ENCODE measurements around the gene ZNF70. TPM values are rescaled to one million over a fixed set of nuclear protein-coding genes. Genes with fewer than 3 reads are reported as not detected.

The ZNF70 gene
- total and polyA plus RNA-seq, 10 of the 15 experiments (the other 5 are each of a cell fraction or from before 2014, with no cell fraction given) = 0.15 to 2.3 (median 0.85) TPM

DNA sequence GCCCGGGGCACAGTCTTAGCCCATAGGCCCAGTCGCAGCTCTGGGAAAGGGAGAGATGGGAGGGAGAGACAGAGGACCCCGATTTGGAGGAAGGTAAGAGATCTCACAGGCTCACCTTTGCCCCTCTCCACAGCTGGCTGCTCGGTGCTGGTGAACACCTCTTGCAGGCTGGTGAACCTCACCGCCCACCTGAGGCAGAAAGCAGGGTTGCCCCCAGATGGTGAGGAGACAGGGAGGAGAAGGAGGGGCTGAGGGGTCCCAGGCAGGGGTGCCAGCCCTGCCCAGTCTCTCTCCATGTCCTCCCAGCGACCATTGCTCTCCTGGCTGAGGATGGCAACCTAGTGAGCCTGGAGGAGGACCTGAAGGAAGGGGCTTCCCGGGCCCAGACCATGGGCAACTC is 13.0 kb upstream of the ZNF70 start:
- DNase-seq (ENCODE audit: low read depth, low spot score) (no peak), ATAC-seq (no peak), FAIRE-seq (no peak)
- H3K9me3 ChIP-seq (replicated peaks; ENCODE audit: control insufficient read depth, insufficient read depth, low read length) = no peaks in the 10 kb centered on the region
- ChIA-PET RAD21 (ENCODE audit: unreplicated experiment) (interaction anchor here (1.4 to 1.5 kb wide), 2 partner anchors 13 to 93 kb away, joined by 3 to 5 read pairs; partner anchors contain the start of genes SLC2A11 and ZNF70), CTCF (interaction anchor here (1.1 kb wide), 1 partner anchor 83 kb away, joined by 3 read pairs; no protein-coding TSS in a partner anchor), SMC1A (ENCODE audit: uncharacterized antibody, unreplicated experiment) (interaction anchor here (2.0 kb wide), 1 partner anchor 10 kb away, joined by 8 read pairs; the partner anchor contains the start of gene VPREB3), POLR2A (interaction anchor here (0.6 to 1.3 kb wide), 4 partner anchors 9 to 122 kb away, joined by 3 to 5 read pairs (median 4); no protein-coding TSS in a partner anchor)
- H3K36me3 ChIP-seq (ENCODE audit: control insufficient read depth in 2 of 2, insufficient read depth in 2 of 2, low read length in 1 of 2) = no peaks in the 10 kb centered on the region; a peak in 1 of 4 replicates
- peak overlapping the region; percentile 56 for H3K4me3 ChIP-seq
- no peak overlapping the region; the same call in 1 of the 2 replicates for H2AFZ ChIP-seq (ENCODE audit: control insufficient read depth, low read depth, low read length)
- H3K79me2 ChIP-seq (ENCODE audit: control insufficient read depth, insufficient read depth, low read length) = peaks cover 24% of the 10 kb centered on the region
- H3K9ac ChIP-seq (ENCODE audit: control insufficient read depth, insufficient read depth, low read length) = peak overlapping the region; percentile 10
- in situ Hi-C loops (cut with MboI) (no loop called here), intact Hi-C loops (cut with micrococcal nuclease; ENCODE audit: unreplicated experiment) (no loop called here)
- H3K27me3 ChIP-seq (replicated peaks in 1 of 2; ENCODE audit: control insufficient read depth in 2 of 2, insufficient read depth in 2 of 2, low read length in 1 of 2) = no peaks in the 10 kb centered on the region
- TF ChIP-seq IKZF1 (conservative IDR thresholded peaks at IDR 0.05) (0 out of 2 replicates have a peak, but pooled peaks have one; percentile 10), NR2F1 (conservative IDR thresholded peaks at IDR 0.05) (0 out of 2 replicates have a peak, but pooled peaks have one; percentile 35), IKZF2 (IDR thresholded peaks at IDR 0.05) (no peak)
- peaks cover 26% of the 10 kb centered on the region for H3K4me1 ChIP-seq (ENCODE audit: control insufficient read depth, insufficient read depth, low read length)
- BruUV-seq (replicated peaks) = no TSS peak
- no peaks in the 10 kb centered on the region; the same call in 1 of the 2 replicates for H4K20me1 ChIP-seq (ENCODE audit: control insufficient read depth, insufficient read depth)
- 22% methylated on average over 7 of the region's 7 CpGs for WGBS (ENCODE audit: insufficient coverage, insufficient replicate concordance, low lambda C conversion rate, missing lambda C conversion rate)
- H3K4me2 ChIP-seq (ENCODE audit: control insufficient read depth, insufficient read depth) = peak overlapping the region; percentile 94
- no peak overlapping the region; the same call in 1 of the 2 replicates for H3K27ac ChIP-seq (ENCODE audit: control insufficient read depth, insufficient read depth)

DNA sequence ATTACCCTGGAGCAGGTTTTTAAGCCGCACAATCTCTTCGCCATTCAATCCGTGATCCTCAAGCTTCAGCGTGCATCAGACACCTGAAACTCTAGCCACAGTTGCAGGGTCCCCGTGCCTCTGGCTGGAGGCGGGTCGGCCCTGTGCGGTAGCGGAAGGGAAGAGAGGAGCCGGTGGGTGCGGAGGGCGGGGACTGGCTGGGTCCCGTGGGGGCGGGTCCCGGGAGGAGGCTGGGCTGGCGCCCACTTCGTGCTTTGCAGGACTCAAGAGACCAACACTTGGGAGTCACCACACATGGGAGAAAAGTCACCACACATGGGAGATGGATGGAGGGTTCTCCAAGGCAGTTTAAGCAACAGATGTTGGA is 12.7 kb upstream of the ZNF70 start:
- ChIA-PET POLR2A (interaction anchor here (0.6 to 1.3 kb wide), 3 partner anchors 8 to 35 kb away, joined by 3 to 5 read pairs (median 4); no protein-coding TSS in a partner anchor), SMC1A (ENCODE audit: uncharacterized antibody, unreplicated experiment) (interaction anchor here (2.0 kb wide), 1 partner anchor 10 kb away, joined by 8 read pairs; the partner anchor contains the start of gene VPREB3), RAD21 (ENCODE audit: unreplicated experiment) (interaction anchor here (1.4 to 1.5 kb wide), 2 partner anchors 13 to 94 kb away, joined by 3 to 5 read pairs; partner anchors contain the start of genes SLC2A11 and ZNF70), CTCF (interaction anchor here (1.1 kb wide), 1 partner anchor 83 kb away, joined by 3 read pairs; no protein-coding TSS in a partner anchor)
- DNase-seq (ENCODE audit: low read depth, low spot score) (no peak), FAIRE-seq (no peak), ATAC-seq (peak; percentile 50)
- Histone ChIP-seq H3K27ac (ENCODE audit: control insufficient read depth, insufficient read depth) (no peak overlapping the region; the same call in 1 of the 2 replicates), H3K4me3 (peak overlapping the region; percentile 56; the same call in 1 of the 2 replicates), H4K20me1 (ENCODE audit: control insufficient read depth, insufficient read depth) (no peaks in the 10 kb centered on the region; the same call in 1 of the 2 replicates), H3K4me2 (ENCODE audit: control insufficient read depth, insufficient read depth) (peak overlapping the region; percentile 94), H2AFZ (ENCODE audit: control insufficient read depth, low read depth, low read length) (peak overlapping the region; percentile 63), H3K27me3 (replicated peaks in 1 of 2; ENCODE audit: control insufficient read depth in 2 of 2, insufficient read depth in 2 of 2, low read length in 1 of 2) (no peaks in the 10 kb centered on the region), H3K4me1 (ENCODE audit: control insufficient read depth, insufficient read depth, low read length) (peaks cover 25% of the 10 kb centered on the region), H3K79me2 (ENCODE audit: control insufficient read depth, insufficient read depth, low read length) (peaks cover 24% of the 10 kb centered on the region), H3K9me3 (replicated peaks; ENCODE audit: control insufficient read depth, insufficient read depth, low read length) (no peaks in the 10 kb centered on the region), H3K36me3 (ENCODE audit: control insufficient read depth in 2 of 2, insufficient read depth in 2 of 2, low read length in 1 of 2) (no peaks in the 10 kb centered on the region; a peak in 1 of 4 replicates), H3K9ac (ENCODE audit: control insufficient read depth, insufficient read depth, low read length) (peak overlapping the region; percentile 10)
- intact Hi-C loops (cut with micrococcal nuclease; ENCODE audit: unreplicated experiment) = no loop called here
- in situ Hi-C loops (cut with MboI) = no loop called here
- BruUV-seq (replicated peaks) = no TSS peak
- TF ChIP-seq GATAD2B (conservative IDR thresholded peaks at IDR 0.05; ENCODE audit: low read depth) = no peak
- TF ChIP-seq, protein P1, sequence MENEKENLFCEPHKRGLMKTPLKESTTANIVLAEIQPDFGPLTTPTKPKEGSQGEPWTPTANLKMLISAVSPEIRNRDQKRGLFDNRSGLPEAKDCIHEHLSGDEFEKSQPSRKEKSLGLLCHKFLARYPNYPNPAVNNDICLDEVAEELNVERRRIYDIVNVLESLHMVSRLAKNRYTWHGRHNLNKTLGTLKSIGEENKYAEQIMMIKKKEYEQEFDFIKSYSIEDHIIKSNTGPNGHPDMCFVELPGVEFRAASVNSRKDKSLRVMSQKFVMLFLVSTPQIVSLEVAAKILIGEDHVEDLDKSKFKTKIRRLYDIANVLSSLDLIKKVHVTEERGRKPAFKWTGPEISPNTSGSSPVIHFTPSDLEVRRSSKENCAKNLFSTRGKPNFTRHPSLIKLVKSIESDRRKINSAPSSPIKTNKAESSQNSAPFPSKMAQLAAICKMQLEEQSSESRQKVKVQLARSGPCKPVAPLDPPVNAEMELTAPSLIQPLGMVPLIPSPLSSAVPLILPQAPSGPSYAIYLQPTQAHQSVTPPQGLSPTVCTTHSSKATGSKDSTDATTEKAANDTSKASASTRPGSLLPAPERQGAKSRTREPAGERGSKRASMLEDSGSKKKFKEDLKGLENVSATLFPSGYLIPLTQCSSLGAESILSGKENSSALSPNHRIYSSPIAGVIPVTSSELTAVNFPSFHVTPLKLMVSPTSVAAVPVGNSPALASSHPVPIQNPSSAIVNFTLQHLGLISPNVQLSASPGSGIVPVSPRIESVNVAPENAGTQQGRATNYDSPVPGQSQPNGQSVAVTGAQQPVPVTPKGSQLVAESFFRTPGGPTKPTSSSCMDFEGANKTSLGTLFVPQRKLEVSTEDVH (IDR thresholded peaks at IDR 0.05; ENCODE audit: low read depth, partially characterized antibody) = no peak
- TF ChIP-seq, protein P2, sequence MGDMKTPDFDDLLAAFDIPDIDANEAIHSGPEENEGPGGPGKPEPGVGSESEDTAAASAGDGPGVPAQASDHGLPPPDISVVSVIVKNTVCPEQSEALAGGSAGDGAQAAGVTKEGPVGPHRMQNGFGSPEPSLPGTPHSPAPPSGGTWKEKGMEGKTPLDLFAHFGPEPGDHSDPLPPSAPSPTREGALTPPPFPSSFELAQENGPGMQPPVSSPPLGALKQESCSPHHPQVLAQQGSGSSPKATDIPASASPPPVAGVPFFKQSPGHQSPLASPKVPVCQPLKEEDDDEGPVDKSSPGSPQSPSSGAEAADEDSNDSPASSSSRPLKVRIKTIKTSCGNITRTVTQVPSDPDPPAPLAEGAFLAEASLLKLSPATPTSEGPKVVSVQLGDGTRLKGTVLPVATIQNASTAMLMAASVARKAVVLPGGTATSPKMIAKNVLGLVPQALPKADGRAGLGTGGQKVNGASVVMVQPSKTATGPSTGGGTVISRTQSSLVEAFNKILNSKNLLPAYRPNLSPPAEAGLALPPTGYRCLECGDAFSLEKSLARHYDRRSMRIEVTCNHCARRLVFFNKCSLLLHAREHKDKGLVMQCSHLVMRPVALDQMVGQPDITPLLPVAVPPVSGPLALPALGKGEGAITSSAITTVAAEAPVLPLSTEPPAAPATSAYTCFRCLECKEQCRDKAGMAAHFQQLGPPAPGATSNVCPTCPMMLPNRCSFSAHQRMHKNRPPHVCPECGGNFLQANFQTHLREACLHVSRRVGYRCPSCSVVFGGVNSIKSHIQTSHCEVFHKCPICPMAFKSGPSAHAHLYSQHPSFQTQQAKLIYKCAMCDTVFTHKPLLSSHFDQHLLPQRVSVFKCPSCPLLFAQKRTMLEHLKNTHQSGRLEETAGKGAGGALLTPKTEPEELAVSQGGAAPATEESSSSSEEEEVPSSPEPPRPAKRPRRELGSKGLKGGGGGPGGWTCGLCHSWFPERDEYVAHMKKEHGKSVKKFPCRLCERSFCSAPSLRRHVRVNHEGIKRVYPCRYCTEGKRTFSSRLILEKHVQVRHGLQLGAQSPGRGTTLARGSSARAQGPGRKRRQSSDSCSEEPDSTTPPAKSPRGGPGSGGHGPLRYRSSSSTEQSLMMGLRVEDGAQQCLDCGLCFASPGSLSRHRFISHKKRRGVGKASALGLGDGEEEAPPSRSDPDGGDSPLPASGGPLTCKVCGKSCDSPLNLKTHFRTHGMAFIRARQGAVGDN (IDR thresholded peaks at IDR 0.05) = no peak
- WGBS (ENCODE audit: insufficient coverage, insufficient replicate concordance, low lambda C conversion rate, missing lambda C conversion rate) = 13% methylated on average over 12 of the region's 17 CpGs
